Stimulated activated CD4-positive, alpha-beta T cell treated with anti-CD3 and anti-CD28 coated beads, Interleukin-1b, Interleukin-23, amount 100 ng/mL, for 1 hour (primary cell): ENCODE results near the gene MRTFA.

Experiments used
- DNase-seq, 2 donors: peaks; one replicate each; pipeline ENCODE4 v3.0.0-alpha.2; 2020; ENCODE audit warnings: low read depth in 2 of 2

MRTFA gene

DNA sequence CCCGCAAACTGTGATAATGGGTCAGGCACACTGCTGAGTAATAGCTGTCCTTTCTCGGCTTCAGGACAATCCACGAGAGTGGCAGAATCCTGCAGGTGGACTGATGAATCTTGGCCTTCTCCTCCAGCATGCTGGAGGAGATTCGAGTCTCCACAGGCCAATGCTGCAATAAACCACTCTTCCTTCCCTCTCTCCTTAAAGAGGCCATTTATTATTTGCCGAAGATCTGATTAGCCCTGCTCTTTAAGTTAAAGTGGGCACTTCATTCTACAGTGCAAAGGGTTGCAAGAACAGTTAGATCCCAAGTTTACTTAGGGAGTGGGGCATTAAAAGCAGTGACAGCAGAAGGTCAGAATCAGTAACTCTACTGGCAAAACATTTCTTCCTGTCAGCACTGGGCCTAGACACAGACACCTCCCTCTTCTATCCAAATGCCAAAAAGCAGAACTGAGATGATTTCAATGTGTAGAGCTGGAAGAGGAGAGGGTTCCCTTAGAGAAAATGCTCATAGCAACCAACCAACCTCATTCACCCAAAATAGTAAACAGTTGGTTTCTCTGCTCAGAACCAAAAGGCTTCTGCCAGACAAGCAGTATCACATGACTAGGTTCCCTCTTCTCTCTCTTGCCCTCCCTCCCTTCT lies 144.4 kb downstream of the MRTFA start:
- DNase-seq: no peak

GRCh38 chr22:40487663-40488249 lies 148.8 kb downstream of the MRTFA start:
- no peak for DNase-seq

DNA sequence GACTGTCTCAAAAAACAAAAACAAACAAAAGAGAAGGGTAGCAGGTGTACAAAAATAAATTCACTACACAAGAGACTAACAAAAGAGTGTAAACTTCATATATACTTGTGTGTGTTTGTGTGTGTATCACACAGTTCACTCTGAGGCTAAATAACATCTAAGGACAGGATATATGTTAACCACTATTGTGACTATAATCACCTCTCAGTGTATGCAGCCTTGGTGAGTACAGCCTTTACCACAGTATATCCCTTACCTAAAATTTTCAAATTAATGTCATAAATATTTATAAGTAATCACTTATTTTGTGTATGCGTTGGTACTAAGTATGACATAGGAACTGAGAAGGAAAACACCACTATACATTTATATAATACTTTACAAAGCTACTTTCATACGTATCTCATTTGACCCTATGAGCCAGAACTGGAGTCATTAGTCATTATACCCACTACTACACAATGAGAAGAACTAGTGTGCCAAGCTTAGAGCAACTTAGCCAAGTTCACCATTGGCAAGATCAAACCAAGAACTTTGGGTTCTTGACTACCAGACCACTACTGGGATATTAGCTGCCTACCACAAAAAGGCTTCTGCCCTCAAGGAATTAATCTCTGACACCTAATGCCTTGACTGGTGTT lies 149.4 kb downstream of the MRTFA start:
- DNase-seq: no peak

DNA sequence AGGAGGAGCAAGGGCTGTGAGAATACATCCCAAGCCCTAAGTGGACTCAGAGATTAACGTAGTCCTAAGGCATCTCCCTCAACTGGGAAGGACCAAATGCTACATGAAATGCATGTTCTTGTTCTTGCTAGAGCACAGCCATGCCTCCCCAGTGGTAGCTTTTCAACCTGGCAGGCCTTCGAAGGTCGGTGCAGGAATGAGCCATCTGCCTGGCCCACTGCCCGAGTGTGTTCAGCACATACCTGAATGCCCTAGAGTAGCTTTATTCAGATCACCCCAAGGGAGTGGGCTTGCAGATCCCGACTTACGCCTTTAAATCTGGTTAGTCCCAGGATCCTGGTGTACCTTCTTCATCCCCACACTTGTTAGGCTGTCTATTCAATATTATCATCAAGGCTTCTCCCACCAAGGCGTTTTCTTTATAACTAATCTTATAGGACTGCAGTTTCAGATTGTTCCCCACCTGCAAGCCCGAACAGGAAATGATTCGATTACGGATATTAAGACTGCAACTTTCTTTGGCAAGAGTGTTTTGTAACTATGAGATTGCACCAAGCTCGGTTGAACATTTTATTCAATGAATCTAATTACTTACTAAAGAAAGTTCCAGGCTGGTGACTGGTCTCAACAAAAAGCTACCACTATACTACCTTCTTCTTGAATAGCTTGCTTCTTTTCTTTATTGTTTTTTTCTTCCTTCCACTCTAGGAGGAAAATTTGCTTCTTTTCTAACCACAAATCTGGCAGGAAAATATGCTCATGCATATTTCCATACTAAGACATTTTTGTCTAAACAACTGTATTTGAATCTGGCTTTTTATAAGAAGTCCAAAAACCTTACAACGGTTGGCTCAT lies 150.5 kb downstream of the MRTFA start:
- no peak for DNase-seq

GRCh38 chr22:40484906-40485669 lies 151.4 kb downstream of the MRTFA start:
- no peak for DNase-seq

DNA sequence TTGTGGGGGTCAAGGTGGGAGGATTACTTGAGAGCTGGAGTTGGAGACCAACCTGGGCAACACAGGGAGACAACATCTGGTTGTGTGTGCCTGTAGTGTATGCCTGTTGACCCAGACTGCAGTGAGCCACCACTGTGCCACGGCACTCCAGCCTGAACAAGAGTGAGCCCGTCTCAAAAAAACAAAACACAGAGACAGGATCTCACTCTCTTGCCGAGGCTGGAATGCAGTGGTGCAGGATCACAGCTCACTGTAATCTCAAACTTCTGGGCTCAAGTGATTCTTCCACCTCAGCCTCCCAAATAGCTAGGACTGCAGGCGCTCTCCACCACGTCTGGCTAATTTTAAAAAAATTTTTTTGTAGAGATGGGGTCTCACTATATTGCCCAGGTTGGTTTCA lies 153.6 kb downstream of the MRTFA start:
- DNase-seq: no peak

DNA sequence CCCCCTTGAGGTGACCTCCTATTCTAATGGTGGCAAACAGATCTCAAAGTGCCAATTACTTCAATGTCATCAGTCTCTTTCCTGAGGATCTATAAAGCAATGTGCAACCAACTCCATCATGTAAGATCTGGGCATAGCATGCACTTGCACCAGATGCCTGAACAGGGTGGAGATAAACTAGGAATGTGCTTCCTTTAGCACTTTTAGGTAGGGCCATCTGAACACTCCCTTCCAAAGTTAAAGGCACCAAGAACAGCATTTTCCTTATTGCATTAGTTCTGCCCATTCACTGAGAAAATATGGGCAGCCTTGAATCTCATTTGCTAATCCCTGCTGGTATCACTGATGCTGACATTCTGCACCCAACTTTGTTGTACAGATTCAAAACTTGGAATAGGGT lies 154.1 kb downstream of the MRTFA start:
- no peak for DNase-seq

DNA sequence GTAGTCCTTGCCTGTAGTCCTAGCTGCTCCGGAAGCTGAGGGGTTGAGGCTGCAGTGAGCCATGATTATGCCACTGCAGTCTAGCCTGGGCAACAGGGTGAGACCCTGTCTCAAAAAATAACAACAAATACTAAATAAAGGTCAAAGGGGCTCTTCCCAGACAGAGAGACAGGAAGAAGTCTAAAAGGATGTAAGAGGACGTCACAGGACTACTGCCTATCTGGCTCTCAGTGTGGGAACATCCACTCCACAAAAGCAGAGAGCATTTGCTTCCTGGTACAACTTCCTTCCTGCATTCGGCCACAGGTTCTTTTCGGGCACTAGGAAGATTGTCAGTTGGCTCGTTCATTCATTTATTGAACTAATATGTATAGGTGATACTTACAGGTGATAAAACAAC lies 155.5 kb downstream of the MRTFA start:
- DNase-seq: no peak

- DNase-seq: no peak
Observed at GRCh38 chr22:40479887-40480538, 156.5 kb downstream of the MRTFA start.

DNA sequence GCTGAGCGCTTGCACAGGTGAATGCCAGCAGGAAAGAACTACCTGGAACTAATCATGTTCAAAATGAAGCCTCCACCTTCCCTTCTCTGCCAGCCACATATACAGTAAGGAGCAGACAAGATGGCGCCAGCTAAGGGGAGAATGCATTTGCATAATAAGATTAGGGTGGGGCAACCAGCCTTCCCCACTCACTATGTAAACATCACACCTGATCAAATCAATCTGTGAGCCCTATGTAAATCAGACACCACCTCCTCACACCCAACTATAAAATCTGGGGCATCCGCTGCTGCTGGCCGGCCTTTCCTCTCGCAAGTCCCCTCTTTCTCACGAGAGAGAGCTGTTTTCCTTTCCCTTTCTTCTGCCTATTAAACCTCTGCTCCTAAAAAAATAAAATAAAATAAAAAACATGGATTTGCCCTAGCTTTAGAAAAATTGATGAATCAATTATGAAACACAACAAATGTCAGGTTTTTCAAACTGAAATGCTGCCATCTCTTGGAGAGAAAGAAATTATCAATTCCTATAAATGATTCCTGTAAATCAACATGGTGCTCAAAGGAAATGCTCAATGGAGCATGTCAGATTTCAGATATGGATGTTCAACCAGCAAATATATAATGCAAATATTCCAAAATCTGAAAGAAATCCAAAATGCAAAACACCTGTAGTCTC lies 157.3 kb downstream of the MRTFA start:
- no peak for DNase-seq

DNA sequence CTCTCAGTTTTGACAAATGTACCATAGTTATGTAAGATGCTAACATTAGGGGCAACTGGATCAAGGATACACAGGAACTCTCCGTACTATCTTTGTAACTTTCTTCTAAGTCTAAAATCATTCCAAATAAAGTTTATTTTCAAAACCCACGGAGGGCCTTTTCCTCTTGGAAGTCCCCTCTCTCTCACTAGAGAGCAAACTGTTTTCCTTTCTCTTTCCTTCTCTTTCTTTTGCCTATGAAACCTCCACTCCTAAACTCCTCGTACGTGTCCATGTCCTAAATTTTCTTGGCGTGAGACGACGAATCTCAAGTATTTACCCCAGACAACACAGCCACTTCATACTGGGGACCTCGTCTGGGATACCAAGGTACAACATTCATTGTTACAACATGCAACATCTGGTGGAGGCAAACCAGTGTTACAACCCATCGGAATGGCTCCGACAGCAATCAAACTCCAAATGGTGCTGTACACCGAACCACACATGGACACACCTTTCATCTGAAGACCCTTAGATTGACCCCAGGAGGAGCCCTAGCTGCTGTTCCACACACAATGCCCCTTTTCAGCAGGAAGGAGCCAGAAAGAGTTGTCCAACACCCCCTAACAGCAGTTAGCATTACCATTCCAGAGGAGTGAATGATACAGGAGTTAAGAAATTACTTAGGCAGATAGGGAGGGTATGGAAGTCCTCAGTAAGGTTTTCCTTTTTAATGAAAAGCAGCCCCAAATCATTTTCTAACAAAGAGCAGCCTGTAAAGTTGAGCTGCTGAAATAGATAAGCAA lies 158.0 kb downstream of the MRTFA start:
- DNase-seq: no peak

- DNase-seq: no peak
Observed at GRCh38 chr22:40477683-40478337, 158.7 kb downstream of the MRTFA start.

GRCh38 chr22:40476341-40476740 lies 160.2 kb downstream of the MRTFA start:
- DNase-seq: no peak

DNA sequence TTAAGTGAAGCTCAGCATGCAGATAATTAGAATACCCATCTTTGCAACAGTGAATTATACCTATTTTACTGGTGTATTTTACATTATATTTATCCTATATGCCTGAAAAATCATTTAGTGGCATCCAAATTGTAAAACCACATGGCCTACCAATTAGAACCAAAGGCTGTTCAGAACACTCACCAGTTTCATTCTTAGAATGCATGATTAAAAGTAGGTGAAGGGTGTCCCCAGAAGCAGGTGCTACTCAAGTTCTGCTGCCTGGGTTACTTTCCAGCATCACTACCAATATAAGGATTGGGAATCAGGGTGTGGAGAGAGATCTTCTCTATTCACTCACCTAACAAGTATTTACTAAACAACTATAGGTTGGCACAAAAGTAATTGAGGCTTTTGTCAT lies 162.8 kb downstream of the MRTFA start:
- no peak for DNase-seq

DNA sequence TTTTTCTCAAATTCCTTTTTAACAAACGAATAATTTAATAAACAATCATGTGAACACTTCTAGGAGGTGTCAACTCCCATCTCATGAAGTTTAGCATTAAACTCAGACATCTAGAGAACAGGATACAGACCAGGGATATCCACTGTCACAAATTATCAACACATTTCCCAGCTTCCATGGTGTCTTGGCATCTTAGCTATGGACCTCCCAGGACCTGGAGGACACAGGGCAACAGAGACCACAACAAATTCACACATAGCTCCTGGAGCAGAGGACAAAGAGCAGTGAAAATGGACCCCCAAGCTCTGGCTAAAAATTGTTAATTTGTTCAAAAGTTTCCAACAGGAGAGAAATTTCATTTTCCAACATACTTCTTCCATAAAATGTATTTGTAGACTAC lies 163.9 kb downstream of the MRTFA start:
- no peak for DNase-seq

GRCh38 chr22:40472051-40472450 lies 164.5 kb downstream of the MRTFA start:
- DNase-seq: no peak

- no peak for DNase-seq
Observed at GRCh38 chr22:40469181-40469580, 167.3 kb downstream of the MRTFA start.

DNA sequence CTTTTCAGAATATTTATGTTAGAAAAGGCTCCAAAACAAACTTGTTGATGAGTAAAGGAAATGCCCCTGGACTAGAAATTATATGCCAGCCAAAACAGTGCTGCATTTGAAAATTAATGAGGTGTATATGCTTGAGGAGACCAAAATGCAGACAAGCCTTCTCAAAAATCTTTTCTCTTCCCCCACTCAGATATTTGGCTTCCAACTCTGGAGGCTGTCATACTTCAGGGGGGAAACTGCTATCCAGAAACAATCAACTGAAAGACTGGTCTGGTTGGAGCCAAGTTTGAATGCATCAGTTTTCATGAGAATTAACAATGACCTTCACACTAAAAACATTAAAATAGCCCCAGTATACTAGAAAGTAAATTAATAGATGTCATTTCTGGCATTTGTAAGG lies 167.9 kb downstream of the MRTFA start:
- DNase-seq: no peak

- DNase-seq: no peak
Observed at GRCh38 chr22:40466976-40467375, 169.5 kb downstream of the MRTFA start.
